ENCODE data around the gene HDDC2. TPM values are rescaled to one million over a fixed set of nuclear protein-coding genes. Genes with fewer than 3 reads are reported as not detected.

The HDDC2 gene
- total RNA-seq, 4 donors from 2014 or later = 19.9 to 56.9 (median 40.8) TPM

- Histone ChIP-seq H3K4me1 (no peaks in the 10 kb centered on the region), H3K36me3 (no peaks in the 10 kb centered on the region), H3K9me3 (no peaks in the 10 kb centered on the region), H3K4me3 (no peak overlapping the region), H3K27ac (no peak overlapping the region), H3K27me3 (no peaks in the 10 kb centered on the region)
- TF ChIP-seq CTCF (IDR thresholded peaks at IDR 0.05) = no peak
- TF ChIP-seq POLR2A (IDR thresholded peaks at IDR 0.05) = no peak
- no peak for DNase-seq
Measured at GRCh38 chr6:125340175-125340835, 38.5 kb upstream of the HDDC2 start.

- Histone ChIP-seq H3K4me1 (no peaks in the 10 kb centered on the region), H3K9me3 (no peaks in the 10 kb centered on the region), H3K36me3 (no peaks in the 10 kb centered on the region), H3K27me3 (no peaks in the 10 kb centered on the region), H3K27ac (no peak overlapping the region), H3K4me3 (no peak overlapping the region)
- DNase-seq = no peak
- TF ChIP-seq POLR2A (IDR thresholded peaks at IDR 0.05) = no peak
- no peak for TF ChIP-seq CTCF (IDR thresholded peaks at IDR 0.05)
Measured at GRCh38 chr6:125339653-125340052, 37.9 kb upstream of the HDDC2 start.

GRCh38 chr6:125338381-125338780, 36.6 kb upstream of the HDDC2 start:
- H3K27me3 ChIP-seq = no peaks in the 10 kb centered on the region
- H3K9me3 ChIP-seq = no peaks in the 10 kb centered on the region
- no peak for DNase-seq
- H3K27ac ChIP-seq = no peak overlapping the region
- no peaks in the 10 kb centered on the region for H3K4me1 ChIP-seq
- H3K36me3 ChIP-seq = no peaks in the 10 kb centered on the region
- no peak overlapping the region for H3K4me3 ChIP-seq
- TF ChIP-seq POLR2A (IDR thresholded peaks at IDR 0.05) (no peak), CTCF (IDR thresholded peaks at IDR 0.05) (no peak)

GRCh38 chr6:125337706-125338105, 35.9 kb upstream of the HDDC2 start:
- H3K27ac ChIP-seq = no peak overlapping the region
- TF ChIP-seq POLR2A (IDR thresholded peaks at IDR 0.05) = no peak
- TF ChIP-seq CTCF (IDR thresholded peaks at IDR 0.05) = no peak
- H3K9me3 ChIP-seq = no peaks in the 10 kb centered on the region
- no peaks in the 10 kb centered on the region for H3K36me3 ChIP-seq
- H3K27me3 ChIP-seq = no peaks in the 10 kb centered on the region
- no peaks in the 10 kb centered on the region for H3K4me1 ChIP-seq
- H3K4me3 ChIP-seq = no peak overlapping the region
- DNase-seq = no peak

- Histone ChIP-seq H3K27ac (no peak overlapping the region), H3K36me3 (no peaks in the 10 kb centered on the region), H3K27me3 (no peaks in the 10 kb centered on the region), H3K4me3 (no peak overlapping the region), H3K4me1 (no peaks in the 10 kb centered on the region), H3K9me3 (no peaks in the 10 kb centered on the region)
- no peak for DNase-seq
- TF ChIP-seq POLR2A (IDR thresholded peaks at IDR 0.05) (no peak), CTCF (IDR thresholded peaks at IDR 0.05) (no peak)
Measured at GRCh38 chr6:125332664-125333063, 30.9 kb upstream of the HDDC2 start.

GRCh38 chr6:125325586-125325985, 23.8 kb upstream of the HDDC2 start:
- no peaks in the 10 kb centered on the region for H3K27me3 ChIP-seq
- no peak overlapping the region for H3K4me3 ChIP-seq
- H3K9me3 ChIP-seq = no peaks in the 10 kb centered on the region
- H3K27ac ChIP-seq = no peak overlapping the region
- TF ChIP-seq CTCF (IDR thresholded peaks at IDR 0.05) (no peak), POLR2A (IDR thresholded peaks at IDR 0.05) (no peak)
- DNase-seq = no peak
- no peaks in the 10 kb centered on the region for H3K4me1 ChIP-seq
- H3K36me3 ChIP-seq = no peaks in the 10 kb centered on the region

Measured in Peyer's patch (tissue), 4 donors.